HEK293T (cell line): ENCODE results near the gene DLK1.

ENCODE experiments used
- BHLHE40 ChIP-seq: fragments of 450-650 bp; IDR thresholded peaks from 2 replicates; pipeline ENCODE4 v1.6.1; 2016; ENCODE audit warnings: mild to moderate bottlenecking, moderate library complexity, borderline replicate concordance
- CTBP1 ChIP-seq: fragments of 450-650 bp; IDR thresholded peaks from 2 replicates; pipeline ENCODE4 v1.6.1; 2016; ENCODE audit warnings: borderline replicate concordance
- ELF4 ChIP-seq: fragments of 450-650 bp; IDR thresholded peaks from 2 replicates; pipeline ENCODE4 v1.6.1; 2017; ENCODE audit warnings: antibody characterized with exemption
- FOXK2 ChIP-seq: fragments of 450-650 bp; IDR thresholded peaks from 2 replicates; pipeline ENCODE4 v1.6.1; 2016; ENCODE audit warnings: mild to moderate bottlenecking
- FOXM1 ChIP-seq: fragments of 450-650 bp; IDR thresholded peaks from 2 replicates; pipeline ENCODE4 v1.6.1; 2017; ENCODE audit warnings: mild to moderate bottlenecking, borderline replicate concordance
- L3MBTL2 ChIP-seq: fragments of 450-650 bp; conservative IDR thresholded peaks from 2 replicates; pipeline ENCODE4 v1.6.1; 2016; ENCODE audit warnings: mild to moderate bottlenecking
- LEF1 ChIP-seq: fragments of 450-650 bp; IDR thresholded peaks from 2 replicates; pipeline ENCODE4 v1.6.1; 2017; ENCODE audit warnings: mild to moderate bottlenecking, borderline replicate concordance
- NFRKB ChIP-seq: fragments of 450-650 bp; IDR thresholded peaks from 2 replicates; pipeline ENCODE4 v1.6.1; 2016; ENCODE audit warnings: mild to moderate bottlenecking, moderate library complexity
- SP1 ChIP-seq: fragments of 450-650 bp; IDR thresholded peaks from 2 replicates; pipeline ENCODE4 v1.6.1; 2017
- SUZ12 ChIP-seq: fragments of 450-650 bp; IDR thresholded peaks from 2 replicates; pipeline ENCODE4 v1.6.1; 2016; ENCODE audit warnings: mild to moderate bottlenecking
- ZNF384 ChIP-seq: fragments of 450-650 bp; IDR thresholded peaks from 2 replicates; pipeline ENCODE4 v1.6.1; 2016

DNA sequence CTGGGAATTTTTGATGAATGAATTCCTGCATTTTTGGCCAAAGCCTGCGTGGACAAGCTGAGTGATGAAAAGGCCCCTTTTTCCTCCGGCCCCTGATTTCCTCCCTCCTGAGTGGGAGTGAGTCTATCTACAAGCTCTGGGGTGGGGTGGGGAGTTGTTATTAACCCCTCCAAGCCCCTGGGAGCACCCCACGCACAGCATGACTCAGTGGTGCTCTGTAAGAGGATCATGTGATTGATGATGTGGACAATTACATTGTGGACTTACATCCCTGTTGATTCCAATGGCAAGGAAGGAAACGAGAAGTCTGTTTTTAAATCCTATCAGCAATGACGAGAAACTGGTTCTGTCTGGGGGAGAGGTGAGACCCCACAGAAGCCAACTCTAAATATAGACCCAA is 5.1 kb upstream of the DLK1 start:
- no peak for TF ChIP-seq CTBP1
- no peak for TF ChIP-seq NFRKB
- TF ChIP-seq FOXM1 = no peak
- TF ChIP-seq ELF4 = no peak
- no peak for TF ChIP-seq LEF1
- no peak for TF ChIP-seq BHLHE40
- TF ChIP-seq SP1 = no peak
- TF ChIP-seq FOXK2 = no peak
- no peak for TF ChIP-seq ZNF384
- no peak for TF ChIP-seq SUZ12
- TF ChIP-seq L3MBTL2 = no peak
